D721Med (cell line): Measurements from ENCODE around the gene TBX3.

Experiments
- DNase-seq: peaks from one replicate; pipeline ENCODE4 v3.0.0; 2011; ENCODE audit warnings: low spot score; ENCODE audit not compliant: insufficient read length
- FAIRE-seq: peaks from 2 replicates; lab custom pipeline; 2011; peaks lifted over from hg19 to GRCh38; lab: Jason Lieb, UNC
- CTCF ChIP-seq: IDR thresholded peaks from 2 replicates; pipeline ENCODE4 v1.5.1; 2012; ENCODE audit warnings: mild to moderate bottlenecking, control low read depth; ENCODE audit not compliant: insufficient read depth; ENCODE audit errors: missing control alignments

The TBX3 gene

DNA sequence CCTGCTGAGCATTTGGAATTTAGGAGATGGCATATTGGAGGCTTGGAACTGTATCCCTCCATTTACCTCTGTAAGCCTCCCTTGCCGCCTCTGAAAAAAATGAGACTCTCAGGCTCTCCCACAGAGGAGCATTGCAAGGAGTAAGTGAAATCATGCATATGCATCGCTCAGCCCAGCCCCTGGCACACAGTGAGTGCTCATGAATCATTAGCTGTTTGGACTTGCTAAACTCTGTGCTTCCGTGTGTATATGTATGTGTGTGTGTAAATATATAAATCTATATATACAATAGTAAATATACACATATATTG is 17.1 kb upstream of the TBX3 start:
- TF ChIP-seq CTCF: no peak
- FAIRE-seq (no peak), DNase-seq (no peak)

GRCh38 chr12:114700392-114701103 is 16.6 kb upstream of the TBX3 start:
- FAIRE-seq: no peak
- TF ChIP-seq CTCF: no peak
- DNase-seq: no peak

GRCh38 chr12:114698566-114699163 is 14.7 kb upstream of the TBX3 start:
- FAIRE-seq: no peak
- TF ChIP-seq CTCF: no peak
- no peak for DNase-seq

- DNase-seq: no peak
- TF ChIP-seq CTCF: no peak
- FAIRE-seq: no peak
Measured at GRCh38 chr12:114697741-114698565, 14.0 kb upstream of the TBX3 start.

DNA sequence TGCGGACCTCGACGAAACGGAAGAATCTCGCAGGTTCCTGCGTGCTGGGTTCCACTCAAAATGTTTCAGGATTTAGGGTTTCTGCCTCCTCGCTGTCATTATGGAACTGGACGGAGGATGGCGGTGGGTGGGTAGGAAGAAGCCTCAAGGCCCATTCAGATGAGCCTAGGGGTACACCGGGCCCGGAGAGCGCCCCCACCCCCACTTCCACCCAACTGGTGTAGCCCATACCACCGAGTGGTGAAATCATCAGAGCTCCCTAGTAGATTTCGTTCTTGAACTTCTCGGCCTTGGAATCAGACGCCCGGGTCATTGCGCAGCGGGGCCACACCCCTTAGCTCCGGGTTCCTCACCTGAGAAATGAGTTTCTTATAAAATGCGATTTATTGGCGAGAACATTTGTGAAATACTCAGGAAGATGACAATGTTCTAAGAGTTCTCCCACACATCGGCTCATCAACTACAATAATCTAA is 13.3 kb upstream of the TBX3 start:
- no peak for TF ChIP-seq CTCF
- no peak for FAIRE-seq
- DNase-seq: no peak

DNA sequence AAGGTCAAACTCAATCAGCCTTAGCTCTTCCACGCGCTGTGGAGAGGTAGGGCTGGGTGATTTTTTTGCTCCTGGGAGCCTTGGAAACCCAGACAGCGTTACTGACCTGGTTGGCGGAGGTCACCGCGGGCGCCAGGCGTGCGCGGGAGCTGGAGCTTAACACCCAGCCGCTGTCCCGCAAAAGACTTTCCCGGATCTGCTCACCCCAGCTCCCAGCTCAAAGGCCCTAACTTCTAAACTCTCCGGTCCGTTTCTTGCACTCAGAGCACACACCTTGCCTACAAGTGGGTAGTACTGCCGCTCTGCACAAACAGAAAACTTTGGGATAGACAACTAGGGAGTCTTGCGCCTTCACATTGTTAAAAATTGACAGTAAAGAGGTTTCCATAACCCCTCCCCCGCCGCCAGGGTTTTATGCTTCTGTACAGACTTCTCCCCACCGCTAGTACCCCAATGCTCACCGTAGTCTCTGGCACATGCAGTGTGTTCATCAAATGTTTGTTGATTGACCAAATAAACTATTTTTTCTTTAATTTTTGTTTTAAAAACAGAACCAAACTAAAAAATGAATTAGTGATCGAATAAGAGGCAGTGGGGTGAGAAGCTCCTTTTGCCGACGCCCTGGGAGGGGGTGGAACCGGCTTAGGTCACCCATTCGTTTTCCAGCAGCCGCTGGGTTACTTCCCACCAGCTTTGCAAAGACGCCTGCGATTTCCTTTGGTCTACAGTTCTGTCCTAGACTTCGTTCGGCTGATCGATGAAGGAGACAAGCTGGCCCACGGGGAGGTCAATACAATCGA is 12.7 kb upstream of the TBX3 start:
- no peak for TF ChIP-seq CTCF
- DNase-seq: no peak
- FAIRE-seq: no peak
